GM19035 (cell line): ENCODE results near the gene RRAS.

Source experiments
- ATAC-seq: cut with Tn5 transposase; IDR thresholded peaks from one replicate; pipeline ENCODE4 v1.9.1; 2021; ENCODE audit not compliant: unreplicated experiment

Gene RRAS

GRCh38 chr19:49655570-49656455, 15.9 kb upstream of the RRAS start:
- no peak for ATAC-seq

- ATAC-seq: no peak
Measured at GRCh38 chr19:49654581-49654980, 14.6 kb upstream of the RRAS start.

GRCh38 chr19:49653466-49653806, 13.5 kb upstream of the RRAS start:
- no peak for ATAC-seq

GRCh38 chr19:49652551-49653465, 12.9 kb upstream of the RRAS start:
- no peak for ATAC-seq

GRCh38 chr19:49651820-49652550, 12.0 kb upstream of the RRAS start:
- no peak for ATAC-seq

- no peak for ATAC-seq
Measured at GRCh38 chr19:49651029-49651819, 11.3 kb upstream of the RRAS start.

- no peak for ATAC-seq
Measured at GRCh38 chr19:49646586-49646985, 6.6 kb upstream of the RRAS start.

GRCh38 chr19:49645995-49646394, 6.1 kb upstream of the RRAS start:
- ATAC-seq: no peak

GRCh38 chr19:49645592-49645991, 5.6 kb upstream of the RRAS start:
- ATAC-seq: no peak

GRCh38 chr19:49643466-49643865, 3.5 kb upstream of the RRAS start:
- no peak for ATAC-seq

GRCh38 chr19:49642492-49643035, 2.6 kb upstream of the RRAS start:
- ATAC-seq: no peak

- ATAC-seq: peak; percentile 63
Measured at GRCh38 chr19:49641688-49642491, 1.9 kb upstream of the RRAS start, which contains the start of gene SCAF1. TSS of gene SCAF1 (plus strand) at chr19:49642209. CDS start at chr19:49645027, 2,818 bp downstream.

- no peak for ATAC-seq
Measured at GRCh38 chr19:49639401-49640112, 386 bp downstream of the RRAS start.

GRCh38 chr19:49637821-49638738, 1.9 kb downstream of the RRAS start:
- no peak for ATAC-seq

- ATAC-seq: no peak
Measured at GRCh38 chr19:49636233-49636932, 3.6 kb downstream of the RRAS start.

GRCh38 chr19:49635530-49636232, 4.3 kb downstream of the RRAS start:
- no peak for ATAC-seq
